Measurements from ENCODE around the gene CCDC157.

DNA sequence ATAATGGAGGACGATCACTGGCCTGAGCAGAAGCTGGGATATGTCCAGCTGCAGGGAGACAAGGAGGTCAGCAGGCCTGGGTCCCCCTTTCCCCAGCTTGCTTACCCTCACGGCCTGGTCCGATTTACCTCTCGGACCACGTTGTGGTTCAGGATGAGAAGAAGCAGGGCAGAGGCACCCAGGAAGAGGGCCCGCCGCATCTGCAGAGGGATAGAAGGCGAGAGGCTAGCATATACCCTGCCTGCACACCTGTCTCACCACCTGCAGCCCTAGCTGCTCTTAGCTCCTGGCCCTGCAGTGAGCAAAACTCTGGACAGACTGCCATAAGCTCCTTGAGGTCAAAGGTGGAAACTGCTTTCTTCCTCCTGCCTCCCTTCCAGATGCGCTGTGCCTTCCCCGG lies 29.1 kb downstream of the CCDC157 start:
- TF ChIP-seq, protein P1, sequence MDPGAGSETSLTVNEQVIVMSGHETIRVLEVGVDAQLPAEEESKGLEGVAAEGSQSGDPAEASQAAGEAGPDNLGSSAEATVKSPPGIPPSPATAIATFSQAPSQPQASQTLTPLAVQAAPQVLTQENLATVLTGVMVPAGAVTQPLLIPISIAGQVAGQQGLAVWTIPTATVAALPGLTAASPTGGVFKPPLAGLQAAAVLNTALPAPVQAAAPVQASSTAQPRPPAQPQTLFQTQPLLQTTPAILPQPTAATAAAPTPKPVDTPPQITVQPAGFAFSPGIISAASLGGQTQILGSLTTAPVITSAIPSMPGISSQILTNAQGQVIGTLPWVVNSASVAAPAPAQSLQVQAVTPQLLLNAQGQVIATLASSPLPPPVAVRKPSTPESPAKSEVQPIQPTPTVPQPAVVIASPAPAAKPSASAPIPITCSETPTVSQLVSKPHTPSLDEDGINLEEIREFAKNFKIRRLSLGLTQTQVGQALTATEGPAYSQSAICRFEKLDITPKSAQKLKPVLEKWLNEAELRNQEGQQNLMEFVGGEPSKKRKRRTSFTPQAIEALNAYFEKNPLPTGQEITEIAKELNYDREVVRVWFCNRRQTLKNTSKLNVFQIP (CRISPR knock-in tag; IDR thresholded peaks at IDR 0.05; ENCODE audit: borderline replicate concordance, low read depth): no peak
- TF ChIP-seq ZFP3 (CRISPR knock-in tag; IDR thresholded peaks at IDR 0.05): no peak
- TF ChIP-seq, protein P2, sequence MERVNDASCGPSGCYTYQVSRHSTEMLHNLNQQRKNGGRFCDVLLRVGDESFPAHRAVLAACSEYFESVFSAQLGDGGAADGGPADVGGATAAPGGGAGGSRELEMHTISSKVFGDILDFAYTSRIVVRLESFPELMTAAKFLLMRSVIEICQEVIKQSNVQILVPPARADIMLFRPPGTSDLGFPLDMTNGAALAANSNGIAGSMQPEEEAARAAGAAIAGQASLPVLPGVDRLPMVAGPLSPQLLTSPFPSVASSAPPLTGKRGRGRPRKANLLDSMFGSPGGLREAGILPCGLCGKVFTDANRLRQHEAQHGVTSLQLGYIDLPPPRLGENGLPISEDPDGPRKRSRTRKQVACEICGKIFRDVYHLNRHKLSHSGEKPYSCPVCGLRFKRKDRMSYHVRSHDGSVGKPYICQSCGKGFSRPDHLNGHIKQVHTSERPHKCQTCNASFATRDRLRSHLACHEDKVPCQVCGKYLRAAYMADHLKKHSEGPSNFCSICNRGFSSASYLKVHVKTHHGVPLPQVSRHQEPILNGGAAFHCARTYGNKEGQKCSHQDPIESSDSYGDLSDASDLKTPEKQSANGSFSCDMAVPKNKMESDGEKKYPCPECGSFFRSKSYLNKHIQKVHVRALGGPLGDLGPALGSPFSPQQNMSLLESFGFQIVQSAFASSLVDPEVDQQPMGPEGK (CRISPR knock-in tag; IDR thresholded peaks at IDR 0.05; ENCODE audit: borderline replicate concordance): no peak
- no peak for TF ChIP-seq CSDC2 (CRISPR knock-in tag; IDR thresholded peaks at IDR 0.05)

Measured in SK-N-SH treated with all-trans-retinoic acid at 6 μM for 48 hours (cell line).